ELR (cell line): ENCODE results near the gene ZNF606.

Experiments used
- DNase-seq: peaks from one replicate; pipeline ENCODE4 v3.0.0-alpha.2; 2015; ENCODE audit warnings: low read depth

Gene ZNF606

GRCh38 chr19:58010507-58010906, 7.9 kb upstream of the ZNF606 start:
- no peak for DNase-seq

GRCh38 chr19:58009666-58010301, 7.2 kb upstream of the ZNF606 start:
- peak; percentile 88 for DNase-seq

GRCh38 chr19:58009301-58009665, 6.7 kb upstream of the ZNF606 start:
- DNase-seq = no peak

- peak; percentile 27 for DNase-seq
These were observed 6.3 kb upstream of the ZNF606 start for GRCh38 chr19:58008877-58009276.

GRCh38 chr19:58007285-58007684, 4.7 kb upstream of the ZNF606 start:
- DNase-seq = peak; percentile 15

- peak; percentile 48 for DNase-seq
These were observed 681 bp upstream of the ZNF606 start for GRCh38 chr19:58003174-58003828.

GRCh38 chr19:58001895-58002369, 688 bp downstream of the ZNF606 start:
- peak; percentile 40 for DNase-seq

- no peak for DNase-seq
These were observed 1.9 kb downstream of the ZNF606 start for GRCh38 chr19:58000677-58001076.

GRCh38 chr19:57992841-57993240, 9.8 kb downstream of the ZNF606 start:
- no peak for DNase-seq

- DNase-seq = peak; percentile 18
These were observed 23.9 kb downstream of the ZNF606 start for GRCh38 chr19:57978586-57979289.

- DNase-seq = no peak
These were observed 28.2 kb downstream of the ZNF606 start, which contains the start of gene C19orf18 for GRCh38 chr19:57974434-57974833. C19orf18 (minus strand) TSS chr19:57974534; CDS start chr19:57974432, 102 bp downstream.

GRCh38 chr19:57964761-57965160, 37.9 kb downstream of the ZNF606 start:
- DNase-seq = no peak

GRCh38 chr19:57961785-57962184, 40.8 kb downstream of the ZNF606 start:
- DNase-seq = no peak

- DNase-seq = no peak
These were observed 47.6 kb downstream of the ZNF606 start for GRCh38 chr19:57954996-57955395.

GRCh38 chr19:57949702-57950101, 52.9 kb downstream of the ZNF606 start:
- DNase-seq = no peak

- no peak for DNase-seq
These were observed 53.3 kb downstream of the ZNF606 start for GRCh38 chr19:57949296-57949695.

- peak; percentile 97 for DNase-seq
These were observed 55.0 kb downstream of the ZNF606 start, which contains the start of gene ZNF256 for GRCh38 chr19:57947419-57948134. ZNF256 (minus strand) TSS chr19:57947706; CDS start chr19:57947474, 232 bp downstream.

GRCh38 chr19:57947088-57947418, 55.6 kb downstream of the ZNF606 start:
- peak; percentile 32 for DNase-seq

- no peak for DNase-seq
These were observed 56.3 kb downstream of the ZNF606 start for GRCh38 chr19:57946316-57946715.

- DNase-seq = no peak
These were observed 61.0 kb downstream of the ZNF606 start for GRCh38 chr19:57941593-57941992.

GRCh38 chr19:57935731-57936130, 66.9 kb downstream of the ZNF606 start:
- DNase-seq = no peak
